Fibroblast of lung (primary cell): ENCODE results near the gene LAMB2.

Source experiments
- EZH2 ChIP-seq: IDR thresholded peaks from 2 replicates; pipeline ENCODE4 v1.5.1; 2012; ENCODE audit warnings: low read length, control low read depth, mild to moderate bottlenecking; ENCODE audit errors: missing control alignments
- TF ChIP-seq, protein P1 (sequence below), 2 donors: IDR thresholded peaks in 1 of 2; conservative IDR thresholded peaks in 1 of 2; 1 replicate in 1 of 2; 2 replicates in 1 of 2; pipeline ENCODE4 v1.5.1; 2011 to 2012; ENCODE audit warnings: low read length in 2 of 2, control low read depth in 1 of 2, inconsistent platforms in 1 of 2, low read depth in 1 of 2, mild to moderate bottlenecking in 1 of 2

DNA sequence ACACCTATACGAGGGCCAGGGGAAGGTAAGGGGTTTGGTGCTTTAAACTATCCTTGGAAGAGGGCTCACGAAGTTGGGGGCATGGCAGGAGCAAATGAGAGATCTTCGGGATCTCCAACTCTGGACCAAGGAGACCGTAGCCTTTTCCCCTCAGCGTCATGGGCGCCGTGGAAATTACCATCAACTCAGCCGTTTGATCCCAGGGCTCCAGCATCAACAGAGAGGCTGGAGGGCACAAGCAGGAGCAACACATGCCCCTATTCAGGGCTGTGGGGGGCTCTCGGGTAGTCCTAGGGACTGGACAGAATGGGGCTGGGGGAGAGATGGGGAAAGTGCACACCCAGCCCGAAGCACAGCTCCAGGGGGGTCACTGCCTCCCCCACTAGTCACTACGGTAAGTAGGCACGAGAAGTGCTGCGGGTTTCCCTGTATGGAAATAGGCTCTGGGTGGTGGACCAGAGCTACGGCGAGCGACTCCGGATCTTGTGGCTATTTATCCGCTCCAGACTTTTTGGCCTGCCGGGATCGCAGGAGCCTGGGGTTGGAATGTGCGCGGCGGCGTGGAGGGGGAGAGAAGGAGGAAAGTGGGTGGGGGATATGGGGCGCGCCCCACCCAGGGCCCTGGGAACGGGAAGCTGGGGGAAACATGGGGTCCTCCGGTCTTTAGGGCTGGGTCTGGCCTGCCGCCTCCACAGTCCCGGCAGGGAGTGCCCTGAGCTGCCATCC is 539 bp upstream of the LAMB2 start:
- no peak for TF ChIP-seq EZH2
- TF ChIP-seq, protein P1, sequence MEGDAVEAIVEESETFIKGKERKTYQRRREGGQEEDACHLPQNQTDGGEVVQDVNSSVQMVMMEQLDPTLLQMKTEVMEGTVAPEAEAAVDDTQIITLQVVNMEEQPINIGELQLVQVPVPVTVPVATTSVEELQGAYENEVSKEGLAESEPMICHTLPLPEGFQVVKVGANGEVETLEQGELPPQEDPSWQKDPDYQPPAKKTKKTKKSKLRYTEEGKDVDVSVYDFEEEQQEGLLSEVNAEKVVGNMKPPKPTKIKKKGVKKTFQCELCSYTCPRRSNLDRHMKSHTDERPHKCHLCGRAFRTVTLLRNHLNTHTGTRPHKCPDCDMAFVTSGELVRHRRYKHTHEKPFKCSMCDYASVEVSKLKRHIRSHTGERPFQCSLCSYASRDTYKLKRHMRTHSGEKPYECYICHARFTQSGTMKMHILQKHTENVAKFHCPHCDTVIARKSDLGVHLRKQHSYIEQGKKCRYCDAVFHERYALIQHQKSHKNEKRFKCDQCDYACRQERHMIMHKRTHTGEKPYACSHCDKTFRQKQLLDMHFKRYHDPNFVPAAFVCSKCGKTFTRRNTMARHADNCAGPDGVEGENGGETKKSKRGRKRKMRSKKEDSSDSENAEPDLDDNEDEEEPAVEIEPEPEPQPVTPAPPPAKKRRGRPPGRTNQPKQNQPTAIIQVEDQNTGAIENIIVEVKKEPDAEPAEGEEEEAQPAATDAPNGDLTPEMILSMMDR (conservative IDR thresholded peaks at IDR 0.05 in 1 of 2, IDR thresholded peaks at IDR 0.05 in 1 of 2; ENCODE audit: low read depth in 1 of 2, low read length in 2 of 2), result no peak
